Esophagus muscularis mucosa (tissue), 4 donors: ENCODE measurements around the gene CYP11A1.

ENCODE experiments used
- CTCF ChIP-seq, 3 experiments: fragments of 200-600 bp in 2 of 3; fragments of 450-650 bp in 1 of 3; sonication (generic) in 2 of 3; IDR thresholded peaks; one replicate each; pipeline ENCODE4 v1.5.1; 2017 to 2019; ENCODE audit warnings: antibody characterized with exemption in 3 of 3, mild to moderate bottlenecking in 2 of 3, moderate library complexity in 1 of 3
- EP300 ChIP-seq: sonication (generic); formaldehyde crosslinking; IDR thresholded peaks from one replicate; pipeline ENCODE4 v1.6.1; 2017; ENCODE audit warnings: antibody characterized with exemption
- POLR2A ChIP-seq: fragments of 450-650 bp; IDR thresholded peaks from one replicate; pipeline ENCODE4 v1.6.1; 2017; ENCODE audit warnings: antibody characterized with exemption, moderate library complexity, mild to moderate bottlenecking, low read depth
- POLR2AphosphoS5 ChIP-seq, 2 donors: sonication (generic); formaldehyde crosslinking; IDR thresholded peaks; one replicate each; pipeline ENCODE4 v1.6.1; 2017; ENCODE audit warnings: antibody characterized with exemption in 2 of 2

- TF ChIP-seq CTCF (IDR thresholded peaks at IDR 0.05) (no peak), POLR2AphosphoS5 (IDR thresholded peaks at IDR 0.05) (no peak), POLR2A (no peak), EP300 (no peak)
Measured at GRCh38 chr15:74414081-74414580, 46.7 kb upstream of the CYP11A1 start.
